GM20000 (cell line): ENCODE measurements around the gene LRMDA.

Experiments used
- DNase-seq: peaks from one replicate; pipeline ENCODE4 v3.0.0; 2012; ENCODE audit warnings: low spot score
- CTCF ChIP-seq: IDR thresholded peaks from 2 replicates; pipeline ENCODE4 v1.5.1; 2012; ENCODE audit warnings: mild to moderate bottlenecking, control low read depth; ENCODE audit errors: extremely low read depth, missing control alignments

Gene LRMDA

DNA sequence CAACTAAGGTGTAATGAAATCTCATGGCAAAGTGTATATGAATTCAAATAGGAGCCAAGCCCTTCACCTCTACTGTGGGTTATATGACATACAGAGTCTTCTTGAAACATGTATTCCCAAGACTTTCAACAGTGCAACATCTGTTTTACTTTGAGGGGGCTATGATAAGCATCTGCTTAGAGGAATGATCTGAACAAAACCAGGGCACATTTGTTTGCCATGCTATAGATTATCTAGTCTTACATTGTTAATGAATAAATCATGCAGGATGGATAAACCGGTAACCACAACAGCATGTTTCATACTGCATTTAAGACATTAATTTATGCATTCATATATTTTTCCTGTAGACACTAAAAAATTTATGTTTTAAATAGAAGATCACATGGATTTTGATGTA is 1021.9 kb downstream of the LRMDA start:
- no peak for DNase-seq
- TF ChIP-seq CTCF: no peak

- no peak for DNase-seq
- no peak for TF ChIP-seq CTCF
Measured at GRCh38 chr10:76453997-76454396, 1022.6 kb downstream of the LRMDA start.

DNA sequence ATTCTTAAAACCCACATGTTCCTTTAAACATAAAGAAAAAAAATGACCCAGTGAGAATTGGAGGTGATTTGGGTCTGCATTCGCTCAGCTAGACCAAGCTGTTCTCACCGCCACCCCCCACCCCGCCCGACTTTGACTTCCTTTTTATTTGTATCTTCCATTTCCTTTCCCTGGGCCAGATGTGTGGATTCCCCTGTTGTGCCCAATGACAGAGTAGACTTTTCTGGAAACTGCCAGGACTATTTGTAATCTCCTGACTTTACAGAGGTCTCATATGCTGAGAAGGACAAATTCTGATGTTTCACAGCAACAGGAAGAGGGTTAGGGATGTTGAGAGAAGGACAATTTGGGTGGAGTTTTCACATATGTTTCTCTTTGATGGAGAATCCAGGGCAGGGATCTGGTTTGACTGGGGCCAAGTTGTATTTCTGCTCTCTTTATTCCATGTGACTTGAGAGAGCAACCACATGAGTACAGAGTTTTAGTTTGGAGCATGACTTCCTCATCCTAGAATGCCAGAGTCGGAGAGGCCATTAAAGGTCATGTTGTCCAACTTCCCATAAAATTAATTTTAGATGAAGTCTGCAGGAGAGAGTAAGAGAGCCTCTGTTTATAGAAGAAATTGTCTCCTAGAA is 1023.2 kb downstream of the LRMDA start:
- no peak for DNase-seq
- TF ChIP-seq CTCF: no peak

GRCh38 chr10:76456197-76456596 is 1024.8 kb downstream of the LRMDA start:
- no peak for DNase-seq
- TF ChIP-seq CTCF: no peak

DNA sequence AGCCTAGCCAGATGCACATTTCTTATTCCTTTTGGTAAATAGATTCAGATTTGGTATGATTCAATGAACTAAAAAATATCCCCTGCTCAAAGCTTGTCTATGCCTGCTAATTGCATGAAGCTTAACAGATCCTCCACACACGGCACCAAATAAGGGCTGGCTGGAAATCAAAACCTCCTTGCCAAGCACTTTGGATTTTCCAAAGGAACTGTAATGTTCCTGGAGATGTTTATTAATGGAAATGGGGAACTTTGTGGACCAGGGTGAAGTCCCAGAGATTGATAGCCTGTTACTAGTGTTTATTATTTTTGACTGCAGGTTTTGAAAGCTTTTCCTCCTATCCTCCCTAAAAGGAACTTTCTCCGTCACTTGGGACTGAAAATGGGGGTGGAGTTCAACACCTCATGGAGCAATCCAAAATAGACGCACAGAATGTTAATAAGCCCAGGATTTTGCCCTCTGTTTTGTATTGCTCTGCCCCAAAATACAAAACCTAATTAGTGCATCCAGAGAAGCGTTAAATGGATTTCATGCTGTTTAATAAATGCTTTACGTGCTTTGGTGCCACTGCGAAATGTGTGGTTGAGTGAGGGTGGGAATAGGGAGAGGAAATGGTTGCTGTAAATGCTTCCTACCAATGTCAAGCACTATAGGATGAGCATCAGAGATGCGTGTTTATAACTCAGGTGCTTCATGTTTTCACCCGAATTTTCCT is 1027.7 kb downstream of the LRMDA start:
- no peak for DNase-seq
- TF ChIP-seq CTCF: no peak

GRCh38 chr10:76461024-76461423 is 1029.6 kb downstream of the LRMDA start:
- no peak for DNase-seq
- no peak for TF ChIP-seq CTCF

GRCh38 chr10:76463111-76463510 is 1031.7 kb downstream of the LRMDA start:
- no peak for TF ChIP-seq CTCF
- no peak for DNase-seq
